ENCODE results near the gene TEX2. TPM values are rescaled to one million over a fixed set of nuclear protein-coding genes. Genes with fewer than 3 reads are reported as not detected.
A peak's percentile ranks its signal among the peaks of the same experiment; 100 is the strongest.

The TEX2 gene
- total and polyA plus RNA-seq, 2 of the 13 experiments (the other 11 are each of a cell fraction or from before 2014, with no cell fraction given): 21.4 to 37.7 TPM

GRCh38 chr17:64263000-64263766, at the start of gene TEX2 (continued):
- TF ChIP-seq ZBTB14 (CRISPR knock-in tag; IDR thresholded peaks at IDR 0.05) (peak; percentile 32; the same call in 1 of the 2 replicates), TEAD3 (CRISPR knock-in tag; optimal IDR thresholded peaks at IDR 0.05; ENCODE audit: borderline replicate concordance) (peak; percentile 63), ZBTB4 (CRISPR knock-in tag; IDR thresholded peaks at IDR 0.05; ENCODE audit: borderline replicate concordance) (no peak), HBP1 (CRISPR knock-in tag; IDR thresholded peaks at IDR 0.05; ENCODE audit: low read depth) (peak; percentile 69), TFAP4 (IDR thresholded peaks at IDR 0.05; ENCODE audit: borderline replicate concordance, low read depth) (peak; percentile 33; the same call in 1 of the 2 replicates), SOX13 (IDR thresholded peaks at IDR 0.05) (no peak), SOX13 (CRISPR knock-in tag; conservative IDR thresholded peaks at IDR 0.05 in 1 of 2, IDR thresholded peaks at IDR 0.05 in 1 of 2) (peak in 1 of 2 experiments; percentile 64; a peak in 2 of 4 replicates), FOXO1 (CRISPR knock-in tag; IDR thresholded peaks at IDR 0.05) (peak; percentile 1), HNF4A (CRISPR knock-in tag; IDR thresholded peaks at IDR 0.05) (peak; percentile 1; the same call in 1 of the 2 replicates), BCL6 (CRISPR knock-in tag; IDR thresholded peaks at IDR 0.05) (0 out of 2 replicates have a peak, but pooled peaks have one; percentile 52), ZKSCAN8 (CRISPR knock-in tag; IDR thresholded peaks at IDR 0.05; ENCODE audit: borderline replicate concordance) (peak; percentile 40; the same call in 1 of the 2 replicates), MEIS1 (CRISPR knock-in tag; IDR thresholded peaks at IDR 0.05; ENCODE audit: borderline replicate concordance) (peak; percentile 70; the same call in 1 of the 2 replicates), ARID2 (CRISPR knock-in tag; IDR thresholded peaks at IDR 0.05; ENCODE audit: borderline replicate concordance) (0 out of 2 replicates have a peak, but pooled peaks have one; percentile 62), ZFP41 (CRISPR knock-in tag; IDR thresholded peaks at IDR 0.05; ENCODE audit: borderline replicate concordance) (no peak), ZNF580 (CRISPR knock-in tag; IDR thresholded peaks at IDR 0.05; ENCODE audit: borderline replicate concordance, low read depth) (0 out of 2 replicates have a peak, but pooled peaks have one; percentile 38), SMARCC2 (IDR thresholded peaks at IDR 0.05) (no peak), DBP (CRISPR knock-in tag; IDR thresholded peaks at IDR 0.05; ENCODE audit: not compliant biosample characterization) (no peak), PAF1 (CRISPR knock-in tag; IDR thresholded peaks at IDR 0.05) (no peak), ZNF839 (CRISPR knock-in tag; IDR thresholded peaks at IDR 0.05; ENCODE audit: borderline replicate concordance) (no peak), ZFYVE20 (CRISPR knock-in tag; IDR thresholded peaks at IDR 0.05; ENCODE audit: borderline replicate concordance, low read depth) (no peak)

Measured in HepG2 (cell line).